ENCODE results near the gene ATP2A3.

ATP2A3 gene

GRCh38 chr17:3964203-3965117, at the start of gene ATP2A3:
TSS of gene ATP2A3 (minus strand) at chr17:3964437. CDS start at chr17:3964291, 146 bp downstream.
- TF ChIP-seq, protein P1, sequence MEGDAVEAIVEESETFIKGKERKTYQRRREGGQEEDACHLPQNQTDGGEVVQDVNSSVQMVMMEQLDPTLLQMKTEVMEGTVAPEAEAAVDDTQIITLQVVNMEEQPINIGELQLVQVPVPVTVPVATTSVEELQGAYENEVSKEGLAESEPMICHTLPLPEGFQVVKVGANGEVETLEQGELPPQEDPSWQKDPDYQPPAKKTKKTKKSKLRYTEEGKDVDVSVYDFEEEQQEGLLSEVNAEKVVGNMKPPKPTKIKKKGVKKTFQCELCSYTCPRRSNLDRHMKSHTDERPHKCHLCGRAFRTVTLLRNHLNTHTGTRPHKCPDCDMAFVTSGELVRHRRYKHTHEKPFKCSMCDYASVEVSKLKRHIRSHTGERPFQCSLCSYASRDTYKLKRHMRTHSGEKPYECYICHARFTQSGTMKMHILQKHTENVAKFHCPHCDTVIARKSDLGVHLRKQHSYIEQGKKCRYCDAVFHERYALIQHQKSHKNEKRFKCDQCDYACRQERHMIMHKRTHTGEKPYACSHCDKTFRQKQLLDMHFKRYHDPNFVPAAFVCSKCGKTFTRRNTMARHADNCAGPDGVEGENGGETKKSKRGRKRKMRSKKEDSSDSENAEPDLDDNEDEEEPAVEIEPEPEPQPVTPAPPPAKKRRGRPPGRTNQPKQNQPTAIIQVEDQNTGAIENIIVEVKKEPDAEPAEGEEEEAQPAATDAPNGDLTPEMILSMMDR (IDR thresholded peaks at IDR 0.05; ENCODE audit: low read depth, low read length) = no peak
- no peak for DNase-seq (ENCODE audit: extremely low read depth, low read depth)

DNA sequence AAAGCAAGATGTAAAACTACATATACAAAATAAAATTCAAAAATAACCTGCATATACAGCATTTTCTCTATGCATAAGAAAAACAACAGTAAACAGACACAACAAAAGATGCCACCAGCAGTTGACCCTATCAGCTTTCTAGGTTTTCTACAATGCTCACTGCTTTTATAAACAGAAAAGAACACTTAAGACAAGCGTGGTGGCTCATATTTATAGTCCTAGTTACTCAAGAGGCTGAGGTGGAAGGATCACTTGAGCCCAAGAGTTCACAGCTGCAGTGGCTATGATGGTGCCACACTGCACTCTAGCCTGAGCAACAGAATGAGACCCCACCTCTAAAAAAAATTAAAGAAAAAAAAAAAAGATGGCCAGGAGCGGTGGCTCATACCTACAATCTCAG, 46.5 kb upstream of the ATP2A3 start:
- DNase-seq (ENCODE audit: extremely low read depth, low read depth) = no peak
- TF ChIP-seq, protein P1 (IDR thresholded peaks at IDR 0.05; ENCODE audit: low read depth, low read length) = no peak

DNA sequence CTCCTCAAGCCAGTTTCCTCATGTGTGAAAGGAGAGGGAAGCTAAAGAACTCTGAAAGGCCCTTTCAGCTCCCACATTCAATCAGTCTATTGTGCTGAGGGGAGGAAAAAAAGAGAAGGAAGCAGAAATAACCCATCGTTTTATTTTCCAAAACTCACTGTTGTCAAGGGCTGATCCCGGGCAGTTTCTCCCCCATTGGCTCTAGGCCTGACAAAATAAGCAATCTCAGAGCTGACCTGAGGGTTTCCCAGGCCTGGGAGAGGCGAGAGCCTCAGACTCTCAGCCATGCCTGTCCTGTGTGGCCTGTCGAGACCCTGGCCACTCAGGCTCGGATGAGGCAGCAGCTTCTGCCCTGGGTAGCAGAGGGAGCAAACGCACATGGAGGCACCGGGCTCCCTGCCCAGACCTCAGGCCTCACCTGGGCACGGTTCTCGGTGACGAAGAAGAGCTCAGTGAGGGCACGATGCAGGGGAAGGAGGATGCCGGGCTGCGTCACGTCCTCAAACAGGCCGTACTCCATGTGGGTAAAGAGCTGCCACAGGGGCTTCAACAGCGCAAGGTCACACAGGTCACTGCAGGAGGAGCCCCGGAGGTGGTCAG, 45.0 kb upstream of the ATP2A3 start:
- no peak for DNase-seq (ENCODE audit: extremely low read depth, low read depth)
- TF ChIP-seq, protein P1 (IDR thresholded peaks at IDR 0.05; ENCODE audit: low read depth, low read length) = no peak

- no peak for DNase-seq (ENCODE audit: extremely low read depth, low read depth)
- TF ChIP-seq, protein P1 (IDR thresholded peaks at IDR 0.05; ENCODE audit: low read depth, low read length) = no peak
Measured at GRCh38 chr17:4008441-4009185, 44.4 kb upstream of the ATP2A3 start.

DNA sequence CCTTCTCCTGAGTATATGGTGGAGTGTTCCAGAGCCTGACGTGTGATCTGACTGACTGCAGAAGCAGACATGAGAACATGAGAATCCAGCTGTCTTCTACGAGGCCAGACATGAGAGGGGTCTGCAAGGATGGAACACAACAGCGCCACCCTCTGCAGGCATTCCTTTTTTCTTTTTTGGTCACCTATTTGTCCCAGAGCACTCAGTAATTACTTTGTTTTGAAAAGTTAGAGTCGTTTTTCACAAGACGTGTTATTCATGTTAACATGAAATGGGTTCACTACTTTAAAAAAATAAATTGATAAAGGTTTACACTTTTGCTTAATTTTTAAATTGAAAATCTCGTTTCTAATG, 43.8 kb upstream of the ATP2A3 start:
- TF ChIP-seq, protein P1 (IDR thresholded peaks at IDR 0.05; ENCODE audit: low read depth, low read length) = no peak
- DNase-seq (ENCODE audit: extremely low read depth, low read depth) = no peak

DNA sequence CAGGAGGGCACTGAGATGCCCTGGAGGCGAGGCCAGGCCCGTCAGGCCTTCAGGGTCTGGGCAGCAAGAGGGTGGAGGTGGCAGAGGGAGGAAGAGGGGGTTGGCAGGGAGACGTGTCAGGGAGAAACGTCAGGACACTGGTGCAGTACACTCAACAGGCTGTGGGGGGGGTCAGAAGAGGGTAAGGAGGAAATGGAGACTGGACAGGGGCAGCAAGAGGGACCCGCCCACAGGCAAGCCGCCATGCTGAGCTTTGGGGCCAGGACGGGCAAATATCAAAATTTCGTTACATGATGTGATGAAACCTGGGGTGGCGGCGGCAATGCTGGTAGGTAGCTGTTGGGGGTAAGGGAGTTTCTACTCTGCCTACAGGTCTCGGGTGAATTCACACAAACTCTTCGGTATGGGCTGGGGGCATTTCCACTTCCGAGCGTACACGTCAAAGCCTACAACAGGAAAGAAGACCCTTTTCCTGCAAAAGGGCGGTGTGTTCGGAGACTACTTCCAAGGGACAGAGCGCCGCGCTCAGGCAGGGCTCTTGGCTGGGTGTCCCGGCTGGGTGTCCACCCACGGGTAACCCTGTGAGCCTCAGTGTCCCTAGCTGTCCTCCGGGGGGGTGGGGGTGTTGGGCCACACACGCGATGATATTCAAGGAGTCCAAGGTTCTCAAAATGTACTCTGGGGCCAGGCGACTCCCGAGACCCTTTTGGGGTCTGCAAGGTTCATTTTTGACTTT, 43.3 kb upstream of the ATP2A3 start:
- TF ChIP-seq, protein P1 (IDR thresholded peaks at IDR 0.05; ENCODE audit: low read depth, low read length) = no peak

More for the DNA sequence above, 43.3 kb upstream of the ATP2A3 start:
- DNase-seq (ENCODE audit: extremely low read depth, low read depth) = no peak
